Measurements from ENCODE around the gene ANKRD44. TPM values are rescaled to one million over a fixed set of nuclear protein-coding genes. Genes with fewer than 3 reads are reported as not detected.

ANKRD44 gene
- polyA plus RNA-seq, 4 donors: 12.0 to 25.5 (median 12.4) TPM

DNA sequence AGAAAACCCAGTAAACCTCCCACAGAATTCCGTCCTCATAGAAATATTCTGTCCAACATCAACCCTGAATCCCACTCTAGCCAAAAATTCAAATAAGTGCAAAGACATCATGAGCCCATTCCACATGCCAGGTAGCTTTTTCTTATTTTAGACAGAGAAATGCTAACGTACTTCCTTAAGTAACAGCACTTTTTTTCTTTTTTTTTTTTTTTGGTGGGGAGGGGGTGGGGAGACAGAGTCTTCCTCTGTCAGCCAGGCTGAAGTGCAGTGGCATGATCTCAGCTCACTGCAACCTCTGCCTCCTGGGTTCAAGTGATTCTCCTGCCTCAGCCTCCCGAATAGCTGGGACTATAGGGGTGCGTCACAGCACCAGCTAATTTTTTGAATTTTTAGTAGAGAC lies 45.5 kb downstream of the ANKRD44 start:
- DNase-seq (ENCODE audit: low read depth in 4 of 4, low spot score in 3 of 4): no peak

GRCh38 chr2:197264332-197264731 lies 46.2 kb downstream of the ANKRD44 start:
- no peak for DNase-seq (ENCODE audit: low read depth in 4 of 4, low spot score in 3 of 4)

DNA sequence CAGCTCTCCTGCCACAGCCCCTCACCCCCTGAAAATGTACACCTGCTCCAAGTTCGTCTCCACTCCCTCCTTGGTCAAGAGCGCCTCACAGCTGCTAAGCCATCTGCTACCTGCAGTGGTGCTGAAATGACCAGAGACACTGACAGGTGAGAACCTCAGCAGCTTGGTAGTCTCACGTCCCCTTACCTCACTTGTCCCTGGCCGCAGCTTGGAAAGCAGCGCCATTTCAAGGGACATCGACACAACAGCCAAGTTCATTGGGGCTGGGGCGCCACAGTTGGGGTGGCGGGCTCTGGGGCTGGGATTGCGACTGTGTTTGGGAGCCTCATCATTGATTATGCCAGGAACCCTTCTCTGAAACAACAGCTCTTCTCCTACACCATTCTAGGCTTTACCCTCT lies 47.5 kb downstream of the ANKRD44 start:
- DNase-seq (ENCODE audit: low read depth in 4 of 4, low spot score in 3 of 4): no peak

- no peak for DNase-seq (ENCODE audit: low read depth in 4 of 4, low spot score in 3 of 4)
Measured at GRCh38 chr2:197261808-197262226, 48.8 kb downstream of the ANKRD44 start.

DNA sequence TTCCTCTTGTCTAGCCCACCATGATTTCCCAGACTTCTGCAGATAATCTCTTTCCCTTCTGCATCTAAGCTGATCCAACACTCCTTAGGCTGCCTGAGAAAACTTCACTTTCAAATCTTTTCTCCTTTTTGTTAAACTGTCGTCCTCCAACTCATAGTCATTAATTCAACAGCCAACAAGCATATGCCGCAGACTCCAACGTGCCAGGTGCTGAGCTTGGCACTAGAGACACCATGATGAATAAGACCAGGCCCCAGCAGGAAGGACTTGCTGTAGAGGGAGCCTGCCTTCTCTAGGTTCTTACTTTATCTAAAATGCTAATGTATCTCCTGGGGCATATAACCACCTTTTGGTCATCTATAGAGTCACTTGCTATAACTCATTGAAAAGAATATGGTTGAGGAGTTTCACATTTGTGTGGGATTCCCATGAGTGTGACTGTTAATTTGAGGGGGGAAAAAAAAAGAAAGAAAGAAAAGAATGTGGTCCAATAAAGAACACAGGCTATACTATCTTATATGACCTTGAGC lies 51.0 kb downstream of the ANKRD44 start:
- DNase-seq (ENCODE audit: low read depth in 4 of 4, low spot score in 3 of 4): no peak

- no peak for DNase-seq (ENCODE audit: low read depth in 4 of 4, low spot score in 3 of 4)
Measured at GRCh38 chr2:197258580-197258979, 52.0 kb downstream of the ANKRD44 start.

DNA sequence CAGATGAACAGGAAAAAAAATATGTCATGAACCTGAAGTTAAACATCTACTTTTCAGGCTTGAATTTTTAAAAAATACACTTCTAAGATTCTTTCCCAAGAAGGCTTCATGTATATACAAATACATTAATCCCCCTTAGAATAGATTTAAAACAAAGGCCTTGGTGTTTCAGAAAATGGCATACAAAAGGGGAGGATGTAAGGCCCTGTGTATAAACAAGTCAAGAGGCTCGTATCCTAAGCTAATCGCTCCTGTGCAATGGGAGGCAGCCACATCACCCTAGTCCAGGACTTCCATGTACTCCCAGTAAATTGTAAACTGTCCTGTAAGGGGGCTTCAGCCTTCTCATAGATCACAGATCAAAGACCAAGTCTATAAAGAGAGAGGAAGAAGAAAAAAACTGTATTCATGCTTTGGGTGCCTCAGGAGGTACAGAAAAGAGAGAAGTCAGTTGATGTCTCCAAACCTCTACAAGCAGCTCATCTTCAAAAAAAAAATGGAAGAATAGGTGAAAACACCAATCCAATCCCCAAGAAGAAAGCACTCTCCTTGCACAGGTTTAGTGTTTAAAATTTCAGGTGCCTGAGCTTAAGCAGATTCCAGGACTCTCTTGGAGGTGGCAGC lies 53.9 kb downstream of the ANKRD44 start:
- DNase-seq (ENCODE audit: low read depth in 4 of 4, low spot score in 3 of 4): no peak

- DNase-seq (ENCODE audit: low read depth in 4 of 4, low spot score in 3 of 4): no peak
Measured at GRCh38 chr2:197256021-197256420, 54.6 kb downstream of the ANKRD44 start.

DNA sequence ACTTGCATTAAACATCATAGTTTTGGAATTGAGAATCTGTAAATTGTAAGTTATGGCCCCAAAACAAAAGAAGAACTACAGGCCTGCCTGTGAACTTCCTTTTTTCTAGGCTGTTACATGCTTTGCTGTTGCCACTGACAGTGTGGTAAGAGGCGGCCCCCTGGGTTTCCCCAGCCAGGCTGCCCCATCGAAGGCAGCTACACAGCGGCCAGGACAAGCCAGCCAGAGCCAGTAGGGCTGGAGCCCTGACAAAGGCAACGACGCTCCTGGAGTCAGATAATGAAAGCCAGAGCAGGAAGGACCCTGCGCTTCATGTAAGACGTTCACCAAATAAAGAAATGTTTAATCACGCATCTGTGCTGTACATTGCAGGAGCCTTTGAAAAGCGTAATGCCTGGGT lies 55.0 kb downstream of the ANKRD44 start:
- no peak for DNase-seq (ENCODE audit: low read depth in 4 of 4, low spot score in 3 of 4)

GRCh38 chr2:197254776-197255530 lies 55.6 kb downstream of the ANKRD44 start:
- no peak for DNase-seq (ENCODE audit: low read depth in 4 of 4, low spot score in 3 of 4)

DNA sequence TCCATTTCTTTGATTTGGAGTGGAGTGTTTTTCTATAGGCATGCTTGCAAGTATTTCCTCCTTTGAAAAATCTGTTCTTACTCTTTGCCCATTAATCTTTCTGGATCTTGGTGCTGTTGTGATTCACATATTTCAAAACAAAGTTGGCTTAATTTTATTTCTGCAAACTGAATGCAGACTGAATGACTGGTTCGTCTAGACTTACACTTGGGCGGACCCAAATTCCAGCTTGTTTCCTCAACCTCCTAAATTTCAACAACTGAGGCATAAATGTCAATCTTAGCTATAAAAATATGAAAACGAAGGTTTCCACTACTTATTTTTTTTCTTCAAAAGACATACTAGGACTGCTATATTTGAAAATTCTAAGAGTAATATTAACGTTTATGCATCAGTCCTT lies 59.0 kb downstream of the ANKRD44 start:
- no peak for DNase-seq (ENCODE audit: low read depth in 4 of 4, low spot score in 3 of 4)

GRCh38 chr2:197251163-197251562 lies 59.4 kb downstream of the ANKRD44 start:
- DNase-seq (ENCODE audit: low read depth in 4 of 4, low spot score in 3 of 4): no peak

DNA sequence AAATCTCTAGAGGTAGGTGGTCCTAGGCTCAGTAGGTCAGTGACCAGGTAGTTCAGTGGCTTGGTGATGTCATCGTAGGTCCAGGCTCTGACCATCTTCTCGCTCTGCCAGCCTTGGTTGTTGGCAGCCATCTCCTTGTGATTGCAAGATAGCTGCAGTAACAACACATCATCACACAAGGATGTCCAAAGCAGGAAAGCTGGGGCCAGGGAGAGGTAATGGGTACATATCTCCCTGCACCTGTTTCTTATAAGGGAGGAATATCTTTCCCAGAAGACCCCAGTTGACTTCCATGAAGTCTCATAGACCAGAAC lies 60.5 kb downstream of the ANKRD44 start:
- DNase-seq (ENCODE audit: low read depth in 4 of 4, low spot score in 3 of 4): no peak

GRCh38 chr2:197249381-197250083 lies 61.0 kb downstream of the ANKRD44 start:
- DNase-seq (ENCODE audit: low read depth in 4 of 4, low spot score in 3 of 4): no peak

- DNase-seq (ENCODE audit: low read depth in 4 of 4, low spot score in 3 of 4): no peak
Measured at GRCh38 chr2:197248623-197249022, 62.0 kb downstream of the ANKRD44 start.

DNA sequence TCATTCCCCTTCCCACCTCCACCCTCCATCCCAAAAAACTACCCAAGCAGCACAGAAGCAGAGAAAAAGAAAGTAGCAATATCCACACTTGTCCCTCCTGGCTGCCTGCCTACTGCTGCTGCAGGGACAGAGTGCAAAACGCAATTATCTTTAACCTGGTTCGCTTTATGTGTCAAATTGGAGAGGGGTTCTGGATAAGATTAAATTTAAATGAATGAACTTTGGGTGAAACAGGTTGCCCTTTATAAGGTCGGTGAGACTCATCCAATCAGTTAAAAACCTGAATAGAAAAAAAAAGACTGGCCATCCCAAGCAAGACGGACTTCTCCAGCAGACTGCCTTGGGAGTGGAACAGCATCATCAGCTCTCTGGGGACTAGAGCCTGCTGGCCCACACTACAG lies 62.6 kb downstream of the ANKRD44 start:
- no peak for DNase-seq (ENCODE audit: low read depth in 4 of 4, low spot score in 3 of 4)

DNA sequence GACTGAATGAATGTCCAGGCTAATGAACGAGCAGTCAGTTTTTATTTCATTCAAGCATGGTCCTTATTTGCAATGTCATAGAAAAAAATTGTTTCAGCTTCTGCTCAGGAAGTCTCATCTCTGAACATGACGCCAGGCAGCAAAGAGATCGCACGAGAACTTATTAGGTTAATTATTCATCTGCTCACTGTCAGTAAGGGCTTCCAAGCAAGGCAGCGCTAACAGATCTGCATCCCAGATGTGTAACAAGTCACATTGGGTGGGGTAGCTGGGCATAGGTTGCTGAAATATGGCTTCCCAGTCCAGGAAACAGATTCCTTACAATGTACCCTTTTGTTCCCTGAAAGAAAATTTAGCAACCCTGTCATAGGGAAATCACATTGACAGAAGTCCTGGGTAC lies 63.5 kb downstream of the ANKRD44 start:
- DNase-seq (ENCODE audit: low read depth in 4 of 4, low spot score in 3 of 4): no peak

GRCh38 chr2:197245829-197246804 lies 64.5 kb downstream of the ANKRD44 start:
- DNase-seq (ENCODE audit: low read depth in 4 of 4, low spot score in 3 of 4): no peak

GRCh38 chr2:197244349-197244748 lies 66.2 kb downstream of the ANKRD44 start:
- DNase-seq (ENCODE audit: low read depth in 4 of 4, low spot score in 3 of 4): no peak

GRCh38 chr2:197242719-197243118 lies 67.9 kb downstream of the ANKRD44 start:
- DNase-seq (ENCODE audit: low read depth in 4 of 4, low spot score in 3 of 4): no peak

GRCh38 chr2:197241596-197241995 lies 69.0 kb downstream of the ANKRD44 start:
- no peak for DNase-seq (ENCODE audit: low read depth in 4 of 4, low spot score in 3 of 4)

Data from left renal pelvis (tissue), 4 donors.